Heart left ventricle (tissue), 16 donors: ENCODE measurements around the gene SERPINA6. TPM values are rescaled to one million over a fixed set of nuclear protein-coding genes. Genes with fewer than 3 reads are reported as not detected.

Experiments
- ATAC-seq, 4 donors: fragments of 200-7000 bp; cut with Tn5 transposase; one replicate each; pipeline ENCODE4 v1.9.1; 2020 to 2022; ENCODE audit warnings: moderate library complexity in 4 of 4, mild to moderate bottlenecking in 3 of 4, moderate number of reproducible peaks in 1 of 4
- DNase-seq, 5 donors: peaks; one replicate each; pipeline ENCODE4 v3.0.0-alpha.2; 2020
- H3K27ac ChIP-seq, 12 donors: fragments of 200-600 bp; sonication (generic) in 4 of 12; one replicate each; pipeline versions ENCODE4 v1.5.0 to v1.8.0; 2016 to 2022; ENCODE audit warnings: mild to moderate bottlenecking in 2 of 12
- H3K27me3 ChIP-seq, 9 donors: fragments of 200-600 bp; sonication (generic) in 2 of 9; one replicate each; pipeline versions ENCODE4 v1.5.1 to v1.8.0; 2016 to 2022; ENCODE audit warnings: mild to moderate bottlenecking in 3 of 9
- H3K36me3 ChIP-seq, 9 donors: fragments of 200-600 bp; sonication (generic) in 2 of 9; one replicate each; pipeline versions ENCODE4 v1.5.0 to v1.8.0; 2018 to 2022; ENCODE audit warnings: mild to moderate bottlenecking in 2 of 9
- H3K4me1 ChIP-seq, 12 donors: fragments of 200-600 bp; sonication (generic) in 4 of 12; one replicate each; pipeline versions ENCODE4 v1.5.0 to v1.8.0; 2016 to 2022; ENCODE audit warnings: mild to moderate bottlenecking in 3 of 12
- H3K4me3 ChIP-seq, 12 donors: fragments of 200-600 bp; sonication (generic) in 4 of 12; one replicate each; pipeline versions ENCODE4 v1.5.0 to v1.8.0; 2017 to 2022; ENCODE audit warnings: mild to moderate bottlenecking in 9 of 12, moderate library complexity in 4 of 12
- H3K9me3 ChIP-seq, 12 donors: fragments of 200-600 bp; sonication (generic) in 4 of 12; one replicate each; pipeline versions ENCODE4 v1.5.0 to v1.8.0; 2016 to 2022; ENCODE audit warnings: mild to moderate bottlenecking in 1 of 12
- CTCF ChIP-seq, 12 donors: fragments of 200-600 bp; sonication (generic) in 4 of 12; IDR thresholded peaks; one replicate each; pipeline versions ENCODE4 v1.5.0 to v1.8.0; 2018 to 2022; ENCODE audit warnings: antibody characterized with exemption in 12 of 12, mild to moderate bottlenecking in 5 of 12
- POLR2A ChIP-seq, 2 donors: fragments of 450-650 bp; IDR thresholded peaks; one replicate each; pipeline ENCODE4 v1.6.1; 2017; ENCODE audit warnings: antibody characterized with exemption in 2 of 2, mild to moderate bottlenecking in 2 of 2, moderate library complexity in 2 of 2
- WGBS, 4 donors: extraction: QIAGEN DNeasy Blood & Tissue Kit in 2 of 4; methylation state at CpG; one replicate each; pipeline versions ENCODE4 v1.1.5 to v1.1.7; 2013 to 2018; 5-methylcytosine and 5-hydroxymethylcytosine counted together
- intact Hi-C, 10 donors: fragments of 100-400 bp; cut with DNase I; formaldehyde crosslinking; loops; one replicate each; pipeline versions ENCODE4 v1.11.1 to v1.14.2; 2022
- polyA plus RNA-seq, 2 donors: library from polyadenylated mRNA; stranded (reverse); fragments of 200-250 nt; gene quantifications; one replicate each; pipeline ENCODE4 v1.2.3, GENCODE V29; 2013
- total RNA-seq, 9 donors: library from RNA; depleted of rRNA in 2 of 9; stranded (reverse); fragments of >200 nt in 2 of 9; fragmentation: NEBNext Ultra II Directional in 3 of 9; extraction: Animal tissue kit (Norgen Biotek cat#: 25700) in 3 of 9; gene quantifications; one replicate each; pipeline versions ENCODE4 v1.1.0 to v1.2.4, GENCODE V29; 2016 to 2023
- donor health status: ischemic (EF 13 %, LVEDD 7.1; RV severe dilation, severe dysfunction).
- donor health status: healthy with polysubstance abuse.
- donor health status: DM: no; HTN: yes; CAD: no.
- donor health status: DM: no; HTN: no; CAD: no.
- donor health status: ischemic (EF 25% LVEDD 6.9; RV normal size, moderate dysfunction).
- donor health status: ischemic (EF 25% LVEDD 5.7; RV mildly dilated, moderate dysfunction).
- donor health status: healthy.
- donor health status: DM: yes; HTN: yes; CAD: no.
- donor health status: ischemic (EF 35%, LVEDD 5.7; RV mildly dilated, moderate dysfunction).
- donor health status: nonischemic (EF 11% LVEDD 7.7; RV severe dilation, severe dysfunction).
- donor health status: DM: yes; HTN: yes; CAD: no.
- donor health status: PGD.
- donor health status: ischemic (EF 29% LVEDD 5.4; RV normal size, mild dysfunction).
- donor health status: nonischemic (EF 23%, LVEDD 6.1; RV moderate dilation, normal function).

SERPINA6 gene
- total and polyA plus RNA-seq, 11 donors: not detected

GRCh38 chr14:94291906-94292525 lies 31.1 kb downstream of the SERPINA6 start:
- Histone ChIP-seq H3K36me3 (no peaks in the 10 kb centered on the region), H3K9me3 (no peaks in the 10 kb centered on the region), H3K27me3 (peaks cover 0 to 6% (median 0%) of the 10 kb centered on the region in 9 donors), H3K4me3 (no peak overlapping the region), H3K27ac (no peak overlapping the region), H3K4me1 (no peaks in the 10 kb centered on the region)
- no peak for DNase-seq
- 75 to 85% (median 77%) methylated on average over 14 to 15 of the region's 15 CpGs for WGBS, 4 donors
- intact Hi-C loops: no loop called here
- no peak for ATAC-seq
- TF ChIP-seq CTCF (IDR thresholded peaks at IDR 0.05): no peak
- TF ChIP-seq POLR2A (IDR thresholded peaks at IDR 0.05): no peak

- Histone ChIP-seq H3K9me3 (no peaks in the 10 kb centered on the region), H3K4me1 (no peaks in the 10 kb centered on the region), H3K4me3 (no peak overlapping the region), H3K36me3 (no peaks in the 10 kb centered on the region), H3K27me3 (peaks cover 0 to 6% (median 0%) of the 10 kb centered on the region in 9 donors), H3K27ac (no peak overlapping the region)
- no peak for DNase-seq
- 80 to 88% (median 85%) methylated on average over 5 to 13 of the region's 13 CpGs for WGBS, 4 donors
- ATAC-seq: no peak
- TF ChIP-seq CTCF (IDR thresholded peaks at IDR 0.05) (no peak), POLR2A (IDR thresholded peaks at IDR 0.05) (no peak)
- intact Hi-C loops: no loop called here
These were observed 31.8 kb downstream of the SERPINA6 start for GRCh38 chr14:94291159-94291905.

- DNase-seq: no peak
- no peak for ATAC-seq
- no peaks in the 10 kb centered on the region for H3K4me1 ChIP-seq
- WGBS, 4 donors: 70 to 85% (median 72%) methylated on average over 7 to 8 of the region's 8 CpGs
- H3K4me3 ChIP-seq: no peak overlapping the region
- no peak for TF ChIP-seq POLR2A (IDR thresholded peaks at IDR 0.05)
- no peak for TF ChIP-seq CTCF (IDR thresholded peaks at IDR 0.05)
- no peak overlapping the region for H3K27ac ChIP-seq
- no peaks in the 10 kb centered on the region for H3K9me3 ChIP-seq
- H3K27me3 ChIP-seq: peaks cover 0 to 6% (median 0%) of the 10 kb centered on the region in 9 donors
- H3K36me3 ChIP-seq: no peaks in the 10 kb centered on the region
- intact Hi-C loops: no loop called here
These were observed 32.9 kb downstream of the SERPINA6 start for GRCh38 chr14:94290197-94290596.

GRCh38 chr14:94288610-94289465 lies 34.3 kb downstream of the SERPINA6 start:
- DNase-seq (no peak), ATAC-seq (peak in 1 of 4 donors; percentile 32)
- H3K4me1 ChIP-seq: no peaks in the 10 kb centered on the region
- intact Hi-C loops: no loop called here
- WGBS, 4 donors: 45 to 65% (median 57%) methylated on average over 14 of the region's 14 CpGs
- no peaks in the 10 kb centered on the region for H3K9me3 ChIP-seq
- TF ChIP-seq CTCF (IDR thresholded peaks at IDR 0.05): no peak
- no peak for TF ChIP-seq POLR2A (IDR thresholded peaks at IDR 0.05)
- H3K27ac ChIP-seq: no peak overlapping the region
- H3K4me3 ChIP-seq: no peak overlapping the region
- peaks cover 0 to 5% (median 0%) of the 10 kb centered on the region in 9 donors for H3K27me3 ChIP-seq
- no peaks in the 10 kb centered on the region for H3K36me3 ChIP-seq
